Lung (tissue), 12 donors: ENCODE measurements around the gene AP3D1. TPM values are rescaled to one million over a fixed set of nuclear protein-coding genes. Genes with fewer than 3 reads are reported as not detected.

Source experiments
- ATAC-seq: fragments of 200-7000 bp; cut with Tn5 transposase; one replicate; pipeline ENCODE4 v1.9.1; 2020; ENCODE audit warnings: moderate number of reproducible peaks; ENCODE audit not compliant: insufficient read depth, low FRiP score
- DNase-seq, 3 donors: peaks; one replicate each; pipeline ENCODE4 v3.0.0-alpha.2; 2013 to 2017
- H3K27ac ChIP-seq, 2 donors: one replicate each; pipeline ENCODE4 v1.5.1; 2013; ENCODE audit warnings: mild to moderate bottlenecking in 2 of 2, moderate library complexity in 2 of 2, control low read depth in 1 of 2, inconsistent platforms in 1 of 2, low read depth in 1 of 2, low read length in 1 of 2
- H3K27me3 ChIP-seq, 3 donors: one replicate each; pipeline ENCODE4 v1.5.1; 2013; ENCODE audit warnings: low read length in 2 of 3; ENCODE audit not compliant: control insufficient read depth in 3 of 3, insufficient read depth in 3 of 3
- H3K36me3 ChIP-seq, 4 donors: one replicate each; pipeline ENCODE4 v1.5.1; 2013; ENCODE audit warnings: low read length in 4 of 4, mild to moderate bottlenecking in 1 of 4, moderate library complexity in 1 of 4; ENCODE audit not compliant: control insufficient read depth in 4 of 4, insufficient read depth in 4 of 4
- H3K4me1 ChIP-seq, 5 donors: one replicate each; pipeline ENCODE4 v1.5.1; 2013; ENCODE audit warnings: low read length in 5 of 5, mild to moderate bottlenecking in 2 of 5, moderate library complexity in 1 of 5; ENCODE audit not compliant: control insufficient read depth in 5 of 5, insufficient read depth in 5 of 5
- H3K4me3 ChIP-seq: one replicate; pipeline ENCODE4 v1.5.1; 2013; ENCODE audit warnings: mild to moderate bottlenecking, control low read depth, moderate library complexity
- H3K9ac ChIP-seq, 2 donors: one replicate each; pipeline ENCODE4 v1.5.1; 2013; ENCODE audit warnings: low read length in 2 of 2, control low read depth in 1 of 2; ENCODE audit not compliant: insufficient read depth in 1 of 2
- H3K9me3 ChIP-seq, 4 donors: one replicate each; pipeline ENCODE4 v1.5.1; 2013; ENCODE audit warnings: low read length in 3 of 4, mild to moderate bottlenecking in 1 of 4, moderate library complexity in 1 of 4; ENCODE audit not compliant: control insufficient read depth in 4 of 4, insufficient read depth in 3 of 4
- CTCF ChIP-seq: IDR thresholded peaks from 2 replicates; pipeline ENCODE4 v1.5.1; 2012; ENCODE audit warnings: mild to moderate bottlenecking; ENCODE audit errors: control extremely low read depth, extremely low read depth
- WGBS, 2 donors: extraction: QIAGEN DNeasy Blood & Tissue Kit; methylation state at CpG; one replicate each; pipeline ENCODE4 v1.1.7; 2013; 5-methylcytosine and 5-hydroxymethylcytosine counted together
- polyA plus RNA-seq, 2 donors: library from polyadenylated mRNA; stranded (reverse); fragments of 200-250 nt; gene quantifications; one replicate each; pipeline ENCODE4 v1.2.1, GENCODE V29; 2013
- total RNA-seq, 2 donors: library from RNA; depleted of rRNA in 1 of 2; stranded (reverse); fragments of >200 nt in 1 of 2; gene quantifications; one replicate each; pipeline ENCODE4 v1.2.1, GENCODE V29; 2014 to 2021
- donor health status: control.
- donor health status: control.
- donor health status: Bipolar disorder and iron deficiency.
- donor health status: healthy.
- donor health status: DM: yes; HTN: yes; CAD: no.

AP3D1 gene
- total and polyA plus RNA-seq, 4 donors, result 55.3 to 144 (median 85.4) TPM

- peak overlapping the region; percentile 39 to 88 for H3K9ac ChIP-seq
- H3K4me1 ChIP-seq, result peaks cover 5 to 45% (median 26%) of the 10 kb centered on the region in 5 donors
- H3K27ac ChIP-seq, result peak overlapping the region; percentile 97 to 98
- peak overlapping the region; percentile 62 for H3K4me3 ChIP-seq
- H3K36me3 ChIP-seq, result no peaks in the 10 kb centered on the region
- DNase-seq (peak in 1 of 3 donors; percentile 84), ATAC-seq (peak; percentile 39)
- H3K9me3 ChIP-seq, result no peaks in the 10 kb centered on the region
- 1 to 2% methylated on average over 18 to 55 of the region's 55 CpGs for WGBS, 2 donors
- TF ChIP-seq CTCF, result no peak
- H3K27me3 ChIP-seq, result no peaks in the 10 kb centered on the region
These were observed 90.4 kb downstream of the AP3D1 start for GRCh38 chr19:2060884-2061494.

GRCh38 chr19:2059422-2060201, 91.8 kb downstream of the AP3D1 start:
- H3K9me3 ChIP-seq, result no peaks in the 10 kb centered on the region
- H3K4me1 ChIP-seq, result peaks cover 5 to 46% (median 29%) of the 10 kb centered on the region in 5 donors
- H3K4me3 ChIP-seq, result no peak overlapping the region
- peak overlapping the region in 1 of 2 donors; percentile 47 for H3K9ac ChIP-seq
- peak; percentile 43 for ATAC-seq
- peak in 1 of 3 donors; percentile 33 for DNase-seq
- peak overlapping the region; percentile 97 to 98 for H3K27ac ChIP-seq
- H3K27me3 ChIP-seq, result no peaks in the 10 kb centered on the region
- no peak for TF ChIP-seq CTCF
- 46 to 74% methylated on average over 24 of the region's 24 CpGs for WGBS, 2 donors
- H3K36me3 ChIP-seq, result no peaks in the 10 kb centered on the region

GRCh38 chr19:2058570-2059421, 92.6 kb downstream of the AP3D1 start:
- ATAC-seq (no peak), DNase-seq (no peak)
- WGBS, 2 donors, result 89 to 92% methylated on average over 27 of the region's 27 CpGs
- H3K27me3 ChIP-seq, result no peaks in the 10 kb centered on the region
- no peaks in the 10 kb centered on the region for H3K36me3 ChIP-seq
- H3K27ac ChIP-seq, result peak overlapping the region; percentile 97 to 98
- H3K9me3 ChIP-seq, result no peaks in the 10 kb centered on the region
- no peak for TF ChIP-seq CTCF
- no peak overlapping the region for H3K4me3 ChIP-seq
- peaks cover 5 to 43% (median 32%) of the 10 kb centered on the region in 5 donors for H3K4me1 ChIP-seq
- H3K9ac ChIP-seq, result no peak overlapping the region
